ENCODE results near the gene ENG. TPM values are rescaled to one million over a fixed set of nuclear protein-coding genes. Genes with fewer than 3 reads are reported as not detected.

Gene ENG
- polyA plus RNA-seq, 1 of the 3 experiments (the other 2 are of a cell fraction), result 18.8 TPM

DNA sequence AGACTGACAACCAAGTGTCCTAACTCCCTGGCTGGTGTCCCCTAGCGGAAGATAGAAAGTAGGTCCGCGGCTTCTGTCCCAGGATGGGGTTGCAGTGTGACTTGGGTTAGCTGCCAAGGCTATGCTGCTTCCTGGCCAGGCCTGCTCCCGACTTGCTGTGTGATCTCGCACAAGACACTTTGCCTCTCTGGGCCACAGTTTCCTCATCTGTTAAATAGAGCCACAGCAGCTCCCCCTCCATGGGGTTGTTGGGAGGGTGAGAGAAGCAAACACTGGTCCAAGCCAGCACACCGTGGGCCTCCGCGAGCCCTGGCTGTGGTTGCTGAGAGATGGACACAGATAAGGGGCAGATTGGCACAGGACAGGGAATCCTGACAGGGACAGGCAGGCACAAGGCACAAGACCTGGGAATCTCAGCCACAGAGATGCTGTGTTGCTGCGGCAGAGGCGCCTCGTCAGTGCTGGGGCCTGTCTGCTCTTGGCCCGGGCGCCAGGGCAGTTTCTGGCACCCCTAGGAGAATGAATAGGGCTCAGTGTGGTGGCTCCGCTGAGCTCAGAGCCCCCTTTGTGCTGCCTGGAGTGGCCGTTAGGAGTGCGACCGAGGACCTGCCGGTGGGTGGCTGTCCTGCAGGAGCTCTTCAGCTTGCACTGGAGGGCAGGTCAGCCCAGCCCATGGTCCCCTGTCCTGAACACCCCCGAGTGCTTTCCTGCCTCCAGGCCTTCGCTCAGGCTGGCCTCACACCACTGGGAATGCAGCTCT is 74.2 kb downstream of the ENG start:
- Histone ChIP-seq H3K27me3 (ENCODE audit: insufficient read depth) (no peaks in the 10 kb centered on the region), H4K20me1 (ENCODE audit: insufficient read depth) (no peaks in the 10 kb centered on the region), H3K9ac (no peak overlapping the region), H3K79me2 (ENCODE audit: insufficient read depth) (no peaks in the 10 kb centered on the region), H3K9me3 (no peaks in the 10 kb centered on the region), H3K27ac (ENCODE audit: low read depth in 2 of 2, low read length in 1 of 2) (no peak overlapping the region), H2AFZ (ENCODE audit: low read depth) (no peak overlapping the region), H3K36me3 (replicated peaks in 1 of 2; ENCODE audit: control insufficient read depth in 1 of 2, insufficient read depth in 2 of 2, low read length in 1 of 2) (no peaks in the 10 kb centered on the region), H3K4me1 (ENCODE audit: control insufficient read depth in 1 of 2, insufficient read depth in 2 of 2, low read depth in 1 of 2, low read length in 1 of 2) (peaks cover 0 to 21% of the 10 kb centered on the region in 2 experiments; a peak in 1 of 4 replicates), H3K9me2 (no peaks in the 10 kb centered on the region), H3F3A (replicated peaks; ENCODE audit: insufficient read depth) (no peaks in the 10 kb centered on the region), H3K4me3 (ENCODE audit: low read depth in 2 of 2, low read length in 1 of 2) (no peak overlapping the region), H3K4me2 (no peak overlapping the region)
- DNase-seq, result peak; percentile 56
- CTCF ChIA-PET, result interaction anchor here (0.9 to 4.5 kb wide), 5 partner anchors 13 to 191 kb away, joined by 3 to 23 read pairs (median 7); partner anchors contain the start of gene TOR2A
- TF ChIP-seq EZH2phosphoT487 (IDR thresholded peaks at IDR 0.05; ENCODE audit: borderline replicate concordance, low read depth) (no peak), NFIC (IDR thresholded peaks at IDR 0.05; ENCODE audit: borderline replicate concordance) (no peak), RXRA (IDR thresholded peaks at IDR 0.05; ENCODE audit: borderline replicate concordance, low read depth) (no peak), RAD21 (IDR thresholded peaks at IDR 0.05; ENCODE audit: low read length) (no peak), GATA2 (CRISPR knock-in tag; IDR thresholded peaks at IDR 0.05) (peak; percentile 73), RFX5 (IDR thresholded peaks at IDR 0.05; ENCODE audit: low read length) (no peak), EP300 (IDR thresholded peaks at IDR 0.05; ENCODE audit: borderline replicate concordance in 1 of 2, low read depth in 1 of 2, low read length in 1 of 2) (no peak)
- WGBS (ENCODE audit: low lambda C conversion rate), result 57% methylated on average over 8 of the region's 20 CpGs
- POLR2A ChIA-PET, result interaction anchor here (1.2 kb wide), 1 partner anchor 24 kb away, joined by 3 read pairs; no protein-coding TSS in a partner anchor

DNA sequence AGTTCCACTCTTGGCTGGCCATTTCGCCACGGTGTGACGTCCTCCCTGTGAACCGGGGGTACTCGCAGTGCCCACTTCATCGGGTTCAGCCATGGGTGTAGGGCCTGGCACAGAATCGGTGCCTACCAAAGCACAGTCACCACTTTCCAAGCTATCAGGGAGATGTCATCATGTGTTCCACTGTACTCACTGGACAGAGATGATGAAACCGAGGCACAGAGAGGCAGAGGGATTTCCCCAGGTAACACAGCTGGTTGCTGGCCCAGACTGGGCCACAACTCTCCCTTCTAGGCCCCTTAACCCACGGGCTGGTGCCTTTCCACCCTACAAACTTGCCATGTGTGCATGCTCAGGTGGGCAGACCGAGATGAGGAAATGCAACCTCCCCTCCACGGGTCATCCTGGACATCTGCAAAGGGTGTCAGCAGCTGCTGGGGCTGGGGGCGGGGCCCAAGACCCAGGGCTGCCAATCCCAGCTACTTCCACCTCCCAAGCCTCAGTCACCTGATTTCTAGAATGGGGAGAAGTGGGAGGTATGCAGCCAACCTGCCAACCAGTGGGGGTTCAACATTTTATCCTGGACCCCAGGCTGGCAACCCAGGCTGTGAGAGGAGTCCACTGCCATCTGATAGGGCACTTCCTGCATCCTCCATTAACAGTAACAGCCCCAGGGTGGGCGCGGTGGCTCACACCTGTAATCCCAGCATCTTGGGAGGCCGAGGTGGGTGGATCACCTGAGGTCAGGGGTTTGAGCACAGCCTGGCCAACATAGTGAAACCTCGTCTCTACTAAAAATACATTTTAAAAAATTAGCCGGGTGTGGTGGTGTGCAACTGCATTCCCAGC is 75.1 kb downstream of the ENG start:
- no peak overlapping the region for H3K4me3 ChIP-seq (ENCODE audit: low read depth in 2 of 2, low read length in 1 of 2)
- ChIA-PET POLR2A (no interaction called here), CTCF (interaction anchor here (0.8 to 4.5 kb wide), 7 partner anchors 12 to 91 kb away, joined by 3 to 23 read pairs (median 4); partner anchors contain the start of gene TOR2A)
- no peak overlapping the region for H2AFZ ChIP-seq (ENCODE audit: low read depth)
- no peaks in the 10 kb centered on the region for H3F3A ChIP-seq (replicated peaks; ENCODE audit: insufficient read depth)
- no peaks in the 10 kb centered on the region for H3K27me3 ChIP-seq (ENCODE audit: insufficient read depth)
- H3K9ac ChIP-seq, result no peak overlapping the region
- H3K4me1 ChIP-seq (ENCODE audit: control insufficient read depth in 1 of 2, insufficient read depth in 2 of 2, low read depth in 1 of 2, low read length in 1 of 2), result peaks cover 0 to 18% of the 10 kb centered on the region in 2 experiments; a peak in 1 of 4 replicates
- no peaks in the 10 kb centered on the region for H3K79me2 ChIP-seq (ENCODE audit: insufficient read depth)
- WGBS (ENCODE audit: low lambda C conversion rate), result 86% methylated on average over 8 of the region's 17 CpGs
- TF ChIP-seq FOXJ3 (CRISPR knock-in tag; IDR thresholded peaks at IDR 0.05), result no peak
- TF ChIP-seq CHD2 (IDR thresholded peaks at IDR 0.05; ENCODE audit: low read length, partially characterized antibody), result no peak
- no peak for TF ChIP-seq TCF12 (IDR thresholded peaks at IDR 0.05)
- TF ChIP-seq MXI1 (IDR thresholded peaks at IDR 0.05; ENCODE audit: low read depth, low read length), result no peak
- TF ChIP-seq EP300 (IDR thresholded peaks at IDR 0.05; ENCODE audit: borderline replicate concordance in 1 of 2, low read depth in 1 of 2, low read length in 1 of 2), result no peak
- TF ChIP-seq, protein P1, sequence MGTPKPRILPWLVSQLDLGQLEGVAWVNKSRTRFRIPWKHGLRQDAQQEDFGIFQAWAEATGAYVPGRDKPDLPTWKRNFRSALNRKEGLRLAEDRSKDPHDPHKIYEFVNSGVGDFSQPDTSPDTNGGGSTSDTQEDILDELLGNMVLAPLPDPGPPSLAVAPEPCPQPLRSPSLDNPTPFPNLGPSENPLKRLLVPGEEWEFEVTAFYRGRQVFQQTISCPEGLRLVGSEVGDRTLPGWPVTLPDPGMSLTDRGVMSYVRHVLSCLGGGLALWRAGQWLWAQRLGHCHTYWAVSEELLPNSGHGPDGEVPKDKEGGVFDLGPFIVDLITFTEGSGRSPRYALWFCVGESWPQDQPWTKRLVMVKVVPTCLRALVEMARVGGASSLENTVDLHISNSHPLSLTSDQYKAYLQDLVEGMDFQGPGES (IDR thresholded peaks at IDR 0.05; ENCODE audit: low read depth, low read length), result no peak
- TF ChIP-seq SMC3 (IDR thresholded peaks at IDR 0.05; ENCODE audit: low read depth, low read length), result no peak
- no peak for TF ChIP-seq NFIC (IDR thresholded peaks at IDR 0.05; ENCODE audit: borderline replicate concordance)
- TF ChIP-seq ELF1 (IDR thresholded peaks at IDR 0.05), result no peak
- no peak for TF ChIP-seq RXRA (IDR thresholded peaks at IDR 0.05; ENCODE audit: borderline replicate concordance, low read depth)
- no peak for TF ChIP-seq FOXM1 (IDR thresholded peaks at IDR 0.05; ENCODE audit: low read depth)
- TF ChIP-seq, protein P2, sequence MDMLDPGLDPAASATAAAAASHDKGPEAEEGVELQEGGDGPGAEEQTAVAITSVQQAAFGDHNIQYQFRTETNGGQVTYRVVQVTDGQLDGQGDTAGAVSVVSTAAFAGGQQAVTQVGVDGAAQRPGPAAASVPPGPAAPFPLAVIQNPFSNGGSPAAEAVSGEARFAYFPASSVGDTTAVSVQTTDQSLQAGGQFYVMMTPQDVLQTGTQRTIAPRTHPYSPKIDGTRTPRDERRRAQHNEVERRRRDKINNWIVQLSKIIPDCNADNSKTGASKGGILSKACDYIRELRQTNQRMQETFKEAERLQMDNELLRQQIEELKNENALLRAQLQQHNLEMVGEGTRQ (IDR thresholded peaks at IDR 0.05; ENCODE audit: borderline replicate concordance, low read depth, low read length), result no peak
- TF ChIP-seq SIN3A (IDR thresholded peaks at IDR 0.05; ENCODE audit: borderline replicate concordance, low read depth, low read length), result no peak
- no peak for TF ChIP-seq YY1 (IDR thresholded peaks at IDR 0.05; ENCODE audit: low read depth)
- no peak for TF ChIP-seq EZH2phosphoT487 (IDR thresholded peaks at IDR 0.05; ENCODE audit: borderline replicate concordance, low read depth)
- no peak for TF ChIP-seq RCOR1 (IDR thresholded peaks at IDR 0.05; ENCODE audit: low read length)
- no peak overlapping the region for H3K4me2 ChIP-seq
- no peaks in the 10 kb centered on the region for H3K9me2 ChIP-seq
- H3K27ac ChIP-seq (ENCODE audit: low read depth in 2 of 2, low read length in 1 of 2), result no peak overlapping the region; a peak in 1 of 4 replicates
- H3K9me3 ChIP-seq, result no peaks in the 10 kb centered on the region
- no peaks in the 10 kb centered on the region for H3K36me3 ChIP-seq (replicated peaks in 1 of 2; ENCODE audit: control insufficient read depth in 1 of 2, insufficient read depth in 2 of 2, low read length in 1 of 2)
- peak; percentile 41 for DNase-seq
- no peaks in the 10 kb centered on the region for H4K20me1 ChIP-seq (ENCODE audit: insufficient read depth)

Measured in SK-N-SH (cell line).